HG03039 (cell line): ENCODE measurements around the gene CENPVL1.
"Not testable (repeated sequence)": the region's sequence is repeated elsewhere in the genome, so short reads cannot be mapped to it uniquely, and the experiment has no call there.

Experiments
- ATAC-seq: cut with Tn5 transposase; IDR thresholded peaks from one replicate; pipeline ENCODE4 v1.9.1; 2021; ENCODE audit warnings: mild to moderate bottlenecking, moderate library complexity; ENCODE audit not compliant: unreplicated experiment

The CENPVL1 gene

DNA sequence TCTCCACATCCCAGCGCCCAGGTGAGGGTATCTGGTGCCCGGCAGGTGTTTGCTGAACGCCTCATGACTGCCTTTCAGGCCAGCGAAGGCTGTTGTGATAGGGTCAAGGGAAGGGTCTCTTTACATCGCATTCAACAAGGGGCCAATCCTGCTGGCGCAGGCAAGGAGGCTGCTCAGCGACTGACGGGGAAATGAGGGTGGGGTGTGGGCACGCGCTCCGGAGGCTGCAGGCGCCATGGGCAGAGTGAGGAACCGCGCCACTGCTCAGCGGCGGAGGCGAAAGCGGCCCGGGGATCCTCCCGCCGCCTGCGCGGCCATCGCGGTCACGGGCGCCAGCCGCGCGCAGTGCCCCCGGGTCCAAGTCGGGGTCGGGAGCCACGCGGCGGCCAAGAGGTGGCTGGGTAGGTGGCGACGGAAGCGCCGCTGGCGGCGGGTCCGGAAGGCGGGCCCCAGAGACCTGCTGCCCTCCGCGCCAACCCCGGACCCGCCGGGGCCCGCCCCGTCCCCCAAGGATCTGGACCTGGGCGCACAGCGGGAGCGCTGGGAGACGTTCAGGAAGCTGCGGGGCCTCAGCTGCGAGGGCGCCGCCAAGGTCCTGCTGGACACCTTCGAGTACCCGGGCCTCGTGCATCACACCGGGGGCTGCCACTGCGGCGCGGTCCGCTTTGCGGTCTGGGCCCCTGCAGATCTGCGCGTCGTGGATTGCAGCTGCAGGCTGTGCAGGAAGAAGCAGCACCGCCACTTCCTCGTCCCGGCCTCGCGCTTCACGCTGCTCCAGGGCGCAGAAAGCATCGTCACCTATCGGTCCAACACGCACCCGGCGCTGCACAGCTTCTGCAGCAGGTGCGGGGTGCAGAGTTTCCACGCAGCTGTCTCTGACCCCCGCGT is at the start of gene CENPVL1:
Gene CENPVL1, plus strand, starts transcription at position 236 of the 888 bp plus-strand sequence. Its CDS starts 0 bp downstream, at position 236.
- ATAC-seq, result not testable (repeated sequence)

DNA sequence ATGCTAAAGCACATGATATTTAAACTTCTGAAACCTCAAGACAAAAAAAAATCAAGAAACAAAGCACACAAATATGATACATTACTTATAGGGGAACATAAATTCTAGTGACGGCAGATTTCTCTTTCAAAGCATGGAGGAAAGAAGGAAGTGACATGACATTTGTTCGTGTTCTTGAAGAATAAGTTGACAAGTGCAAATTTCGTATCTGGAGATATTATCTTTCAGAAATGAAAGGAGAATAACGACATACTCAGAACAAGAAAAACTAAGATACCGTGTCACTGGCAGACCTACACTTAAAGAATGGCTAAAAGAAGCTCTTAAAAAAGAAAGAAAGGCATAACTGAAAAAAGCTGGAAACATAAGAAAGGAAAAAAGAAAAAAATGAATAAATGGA is 44.3 kb upstream of the CENPVL1 start:
- ATAC-seq, result no peak

DNA sequence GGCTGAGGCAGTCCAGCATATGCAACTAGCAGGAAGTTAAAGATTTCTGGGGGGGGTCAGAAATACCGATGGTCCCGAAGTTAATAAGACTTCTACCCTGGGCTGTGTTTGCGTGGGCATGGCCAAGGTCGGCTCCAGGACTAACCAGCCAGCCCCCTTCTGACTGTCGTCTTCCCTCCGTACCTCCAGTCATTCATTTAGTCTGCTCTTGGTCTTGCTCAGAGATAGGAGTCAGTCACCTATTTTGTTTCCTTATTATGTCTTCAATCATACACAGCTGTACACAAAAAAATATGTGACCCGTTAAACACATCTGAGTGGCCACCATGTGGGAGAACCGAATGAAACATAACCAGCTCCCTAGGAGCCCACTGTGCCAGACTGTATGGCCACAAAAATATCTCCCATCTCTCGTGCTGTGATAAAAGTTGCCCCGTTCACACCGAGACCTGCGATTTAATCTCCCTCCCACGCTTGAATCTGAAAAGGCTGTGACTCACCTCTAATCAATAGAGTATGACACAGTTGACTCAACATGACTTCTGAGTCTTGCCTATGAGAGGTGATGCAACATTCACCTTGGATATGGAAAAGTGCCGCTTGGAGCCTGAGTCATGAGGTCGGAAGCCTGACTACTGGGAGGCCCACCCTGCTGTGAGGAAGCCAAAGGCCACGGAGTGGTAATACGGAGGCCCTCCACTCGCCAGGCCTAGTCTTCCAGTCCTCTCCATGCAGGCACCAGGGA is 30.5 kb upstream of the CENPVL1 start:
- not testable (repeated sequence) for ATAC-seq

DNA sequence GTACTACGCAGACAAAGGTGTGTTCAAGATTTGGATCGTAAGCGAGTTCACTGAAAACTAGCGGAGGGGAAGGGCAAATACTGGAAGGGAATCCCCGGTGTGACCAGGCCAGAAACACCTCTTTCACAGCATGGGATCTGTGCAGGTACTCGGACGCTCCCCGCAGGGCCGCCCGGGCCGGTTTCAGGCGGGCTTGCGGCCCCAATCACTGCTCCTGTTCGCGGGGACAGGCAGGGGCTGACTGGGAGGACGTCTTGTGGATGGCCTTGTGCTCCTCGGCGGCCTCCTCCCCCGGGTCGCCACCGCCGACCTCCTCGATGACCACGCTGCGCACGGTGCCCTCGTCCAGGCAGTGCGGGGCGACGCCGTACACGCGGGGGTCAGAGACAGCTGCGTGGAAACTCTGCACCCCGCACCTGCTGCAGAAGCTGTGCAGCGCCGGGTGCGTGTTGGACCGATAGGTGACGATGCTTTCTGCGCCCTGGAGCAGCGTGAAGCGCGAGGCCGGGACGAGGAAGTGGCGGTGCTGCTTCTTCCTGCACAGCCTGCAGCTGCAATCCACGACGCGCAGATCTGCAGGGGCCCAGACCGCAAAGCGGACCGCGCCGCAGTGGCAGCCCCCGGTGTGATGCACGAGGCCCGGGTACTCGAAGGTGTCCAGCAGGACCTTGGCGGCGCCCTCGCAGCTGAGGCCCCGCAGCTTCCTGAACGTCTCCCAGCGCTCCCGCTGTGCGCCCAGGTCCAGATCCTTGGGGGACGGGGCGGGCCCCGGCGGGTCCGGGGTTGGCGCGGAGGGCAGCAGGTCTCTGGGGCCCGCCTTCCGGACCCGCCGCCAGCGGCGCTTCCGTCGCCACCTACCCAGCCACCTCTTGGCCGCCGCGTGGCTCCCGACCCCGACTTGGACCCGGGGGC is 28.2 kb upstream of the CENPVL1 start:
- not testable (repeated sequence) for ATAC-seq

DNA sequence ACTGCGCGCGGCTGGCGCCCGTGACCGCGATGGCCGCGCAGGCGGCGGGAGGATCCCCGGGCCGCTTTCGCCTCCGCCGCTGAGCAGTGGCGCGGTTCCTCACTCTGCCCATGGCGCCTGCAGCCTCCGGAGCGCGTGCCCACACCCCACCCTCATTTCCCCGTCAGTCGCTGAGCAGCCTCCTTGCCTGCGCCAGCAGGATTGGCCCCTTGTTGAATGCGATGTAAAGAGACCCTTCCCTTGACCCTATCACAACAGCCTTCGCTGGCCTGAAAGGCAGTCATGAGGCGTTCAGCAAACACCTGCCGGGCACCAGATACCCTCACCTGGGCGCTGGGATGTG is 27.6 kb upstream of the CENPVL1 start, which contains the start of gene CENPVL2:
Gene CENPVL2, minus strand, starts transcription at position 112 of the 343 bp plus-strand sequence. Its CDS starts 0 bp downstream, at position 112.
- not testable (repeated sequence) for ATAC-seq

DNA sequence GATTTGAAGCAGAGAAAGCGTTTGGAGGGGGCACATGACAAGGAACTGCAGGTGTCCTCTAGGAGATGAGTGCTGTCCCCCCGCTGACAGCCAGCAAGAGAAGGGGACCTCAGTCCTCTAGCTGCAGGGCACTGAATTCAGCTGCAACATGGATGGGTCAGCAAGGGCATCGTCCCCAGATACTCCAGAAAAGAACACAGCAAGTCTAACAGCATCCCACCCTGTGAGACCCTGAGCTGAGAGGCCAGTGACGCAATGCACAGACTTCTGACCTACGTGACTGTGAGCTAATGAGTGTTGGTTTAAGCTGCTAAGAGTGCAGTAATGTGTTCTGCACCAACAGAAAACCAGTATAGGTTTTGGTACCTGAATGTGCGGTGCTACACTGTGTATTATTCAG is 16.1 kb upstream of the CENPVL1 start:
- no peak for ATAC-seq

DNA sequence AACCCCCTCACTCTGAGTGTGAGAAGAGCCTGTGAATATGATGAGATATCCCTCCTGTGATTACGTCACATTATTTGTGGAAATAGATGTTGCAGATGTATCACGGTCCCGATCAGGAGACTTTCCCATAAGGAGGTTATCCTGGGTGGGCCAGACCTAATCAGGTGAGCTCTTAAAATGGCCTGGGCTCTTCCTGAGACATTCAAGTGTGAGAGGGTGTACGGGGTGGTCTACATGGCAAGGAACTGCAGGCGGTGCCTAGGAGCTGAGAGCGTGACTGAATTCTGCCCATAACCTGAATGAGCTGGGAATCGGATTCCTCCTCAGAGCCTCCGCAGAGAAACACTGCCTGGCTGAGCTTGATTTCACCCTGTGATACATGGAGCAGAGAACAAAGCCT is 12.9 kb upstream of the CENPVL1 start:
- no peak for ATAC-seq

DNA sequence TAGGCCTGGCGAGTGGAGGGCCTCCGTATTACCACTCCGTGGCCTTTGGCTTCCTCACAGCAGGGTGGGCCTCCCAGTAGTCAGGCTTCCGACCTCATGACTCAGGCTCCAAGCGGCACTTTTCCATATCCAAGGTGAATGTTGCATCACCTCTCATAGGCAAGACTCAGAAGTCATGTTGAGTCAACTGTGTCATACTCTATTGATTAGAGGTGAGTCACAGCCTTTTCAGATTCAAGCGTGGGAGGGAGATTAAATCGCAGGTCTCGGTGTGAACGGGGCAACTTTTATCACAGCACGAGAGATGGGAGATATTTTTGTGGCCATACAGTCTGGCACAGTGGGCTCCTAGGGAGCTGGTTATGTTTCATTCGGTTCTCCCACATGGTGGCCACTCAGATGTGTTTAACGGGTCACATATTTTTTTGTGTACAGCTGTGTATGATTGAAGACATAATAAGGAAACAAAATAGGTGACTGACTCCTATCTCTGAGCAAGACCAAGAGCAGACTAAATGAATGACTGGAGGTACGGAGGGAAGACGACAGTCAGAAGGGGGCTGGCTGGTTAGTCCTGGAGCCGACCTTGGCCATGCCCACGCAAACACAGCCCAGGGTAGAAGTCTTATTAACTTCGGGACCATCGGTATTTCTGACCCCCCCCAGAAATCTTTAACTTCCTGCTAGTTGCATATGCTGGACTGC is 2.8 kb downstream of the CENPVL1 start:
- ATAC-seq, result not testable (repeated sequence)

DNA sequence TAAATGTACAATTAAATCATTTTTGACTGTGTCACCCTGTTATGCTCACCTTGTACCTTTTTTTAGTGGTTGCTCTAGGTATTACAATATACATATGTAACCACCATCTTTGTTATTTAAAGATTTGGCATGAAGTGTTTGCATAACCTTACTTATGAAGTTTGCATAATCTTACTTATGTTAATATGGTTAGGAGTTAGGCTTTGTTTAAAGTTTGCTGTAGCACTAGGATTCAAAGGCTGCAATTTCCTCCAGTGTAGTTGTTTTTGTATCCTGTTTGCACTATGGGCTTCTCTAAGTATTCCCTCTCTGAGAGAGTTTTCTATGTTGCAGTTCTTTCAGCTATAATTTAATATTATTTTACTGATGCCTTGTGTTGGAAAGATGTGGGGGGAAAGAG is 17.9 kb downstream of the CENPVL1 start:
- ATAC-seq, result no peak

DNA sequence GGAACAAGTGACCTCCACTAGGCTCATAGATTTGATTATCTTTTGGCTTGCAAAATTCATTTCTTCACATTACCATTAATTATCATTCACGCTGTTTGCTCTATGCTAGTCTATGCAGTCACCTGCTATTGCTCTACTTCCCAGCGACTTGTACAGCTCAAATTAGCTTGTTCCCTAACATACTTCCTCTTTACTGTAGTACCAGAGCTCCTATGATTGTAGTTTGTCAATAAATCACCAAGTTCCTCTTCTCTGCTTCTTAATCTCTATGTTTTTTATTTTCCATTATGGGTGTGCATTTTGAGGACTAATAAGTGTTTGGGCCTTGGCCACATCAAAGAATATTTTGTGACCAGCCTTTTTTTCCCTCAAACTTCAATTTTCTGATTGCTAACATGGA is 26.8 kb downstream of the CENPVL1 start:
- ATAC-seq, result no peak

DNA sequence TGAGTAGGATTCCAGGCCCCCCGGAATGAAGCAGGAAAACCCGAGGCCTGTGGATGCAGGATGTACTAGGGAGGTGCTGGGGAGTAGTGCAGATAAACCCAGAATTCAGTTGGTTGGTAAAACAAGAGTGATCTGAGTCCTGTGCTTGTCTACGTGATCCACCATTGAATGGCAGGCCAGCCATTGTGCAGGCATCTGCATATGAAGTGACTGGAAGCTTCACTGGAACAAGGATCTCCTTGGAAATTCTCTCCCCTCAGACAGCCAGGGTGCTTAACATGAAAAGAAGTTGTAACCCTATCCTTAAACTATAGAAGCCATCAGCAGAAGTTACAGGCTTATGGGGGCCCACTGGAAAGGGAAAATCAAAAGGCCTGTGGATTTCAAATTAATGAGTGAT is 32.3 kb downstream of the CENPVL1 start:
- ATAC-seq, result no peak

DNA sequence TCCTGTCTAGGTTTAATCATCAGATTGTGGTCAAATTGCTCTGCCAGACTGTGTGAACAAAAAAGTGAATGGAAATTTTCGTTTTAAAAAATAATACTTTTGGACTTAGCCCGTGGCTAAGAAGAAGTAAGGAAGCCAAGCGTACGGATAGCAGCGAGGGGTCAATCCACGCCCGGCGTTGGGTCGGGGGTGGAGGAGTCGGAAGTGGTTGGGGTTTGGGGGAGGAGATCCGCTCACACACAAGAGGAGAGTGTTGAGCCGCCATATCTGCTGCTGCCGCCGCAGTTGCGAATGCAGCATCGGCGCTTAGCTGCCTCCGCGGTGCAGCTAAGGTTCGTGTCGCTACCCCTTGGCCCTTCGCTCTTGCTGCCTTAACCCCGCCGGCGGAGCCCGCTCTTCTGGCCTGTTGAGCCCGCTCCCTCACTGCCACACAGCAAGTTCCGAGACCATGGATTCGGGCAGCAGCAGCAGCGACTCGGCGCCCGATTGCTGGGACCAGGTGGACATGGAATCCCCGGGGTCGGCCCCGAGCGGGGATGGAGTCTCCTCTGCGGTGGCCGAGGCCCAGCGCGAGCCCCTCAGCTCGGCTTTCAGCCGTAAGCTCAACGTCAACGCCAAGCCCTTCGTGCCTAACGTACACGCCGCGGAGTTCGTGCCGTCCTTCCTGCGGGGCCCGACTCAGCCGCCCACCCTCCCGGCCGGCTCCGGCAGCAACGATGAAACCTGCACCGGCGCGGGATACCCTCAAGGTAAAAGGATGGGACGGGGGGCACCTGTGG is 33.1 kb downstream of the CENPVL1 start, which contains the start of gene GSPT2:
Gene GSPT2, plus strand, starts transcription at position 264 of the 779 bp plus-strand sequence. Its CDS starts 185 bp downstream, at position 449.
- peak; percentile 89 for ATAC-seq

DNA sequence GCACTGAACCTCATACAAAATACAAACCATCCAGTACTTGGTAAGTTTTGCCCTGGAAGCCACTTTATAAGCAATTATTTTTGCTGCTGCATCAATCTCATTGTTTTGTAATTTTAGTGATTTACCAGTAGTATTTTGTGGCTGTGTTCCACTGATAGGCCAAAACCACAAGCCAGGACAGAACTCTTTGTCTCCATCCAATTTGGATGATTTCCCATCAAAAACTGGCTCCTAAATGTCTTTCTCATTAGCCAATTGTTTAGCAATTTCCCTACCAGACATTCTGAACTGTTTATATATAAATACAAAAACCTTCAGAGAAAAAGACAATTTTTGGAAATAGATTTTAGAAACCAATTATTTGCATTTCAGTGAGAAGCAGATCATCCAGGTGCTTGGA is 37.4 kb downstream of the CENPVL1 start:
- ATAC-seq, result no peak

DNA sequence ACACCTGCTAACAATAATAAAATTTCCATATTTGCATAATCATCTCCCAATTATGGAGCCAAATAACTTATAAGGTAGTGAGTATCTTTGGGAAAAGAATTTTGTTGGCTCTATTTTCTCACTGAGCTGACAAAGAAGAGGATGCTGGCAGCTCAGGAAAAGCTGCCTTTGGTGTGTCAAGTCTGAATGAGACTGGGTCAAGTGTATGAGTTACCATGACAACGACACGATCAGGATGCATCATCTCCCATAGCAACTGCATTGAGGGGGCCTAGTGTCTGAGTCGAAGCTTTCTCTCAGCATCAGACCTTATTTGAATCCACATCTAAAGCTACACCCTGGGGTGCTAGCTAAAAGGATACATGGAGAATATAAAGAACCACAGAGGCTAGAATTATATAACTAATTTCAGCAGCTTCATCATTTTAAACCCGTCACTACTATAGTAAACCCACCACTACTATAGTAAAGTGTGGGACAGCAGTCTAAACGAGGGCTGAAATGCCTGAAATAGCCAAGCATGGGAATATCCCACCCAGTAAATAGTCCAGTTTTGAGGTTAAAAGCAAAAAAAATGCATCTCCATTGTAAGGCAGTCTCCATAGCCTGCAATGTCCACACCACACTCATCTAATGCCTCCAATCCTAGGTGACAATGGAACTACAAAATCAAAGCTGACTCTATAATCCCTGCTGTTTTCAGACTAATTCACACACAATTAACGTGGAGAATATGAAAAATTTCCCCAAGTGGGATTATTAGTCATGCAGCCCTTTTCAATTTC is 48.9 kb downstream of the CENPVL1 start:
- ATAC-seq, result no peak

DNA sequence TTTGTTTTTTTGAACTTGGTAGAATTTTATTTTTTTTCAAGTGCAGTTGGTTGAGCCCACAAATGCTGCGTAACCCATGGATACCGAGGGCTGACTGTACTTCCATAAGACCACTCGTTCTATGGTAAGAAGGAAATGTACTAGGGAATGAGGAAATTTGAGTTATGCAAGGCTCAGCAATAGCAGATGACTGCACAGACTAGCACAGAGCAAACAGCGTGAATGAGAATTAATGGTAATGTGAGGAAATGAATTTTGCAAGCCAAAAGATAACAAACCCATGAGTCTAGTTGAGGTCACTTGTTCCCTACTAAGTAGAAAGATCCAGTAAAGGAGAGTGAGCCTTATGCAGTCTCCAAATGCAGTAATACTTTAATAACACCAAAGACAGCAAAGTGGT is 50.3 kb downstream of the CENPVL1 start:
- no peak for ATAC-seq
